Activated T-helper 1 cell treated with Interleukin-2 at 50 U/mL for 16 hours (primary cell): ENCODE data around the gene CACNA1E.

Experiments
- DNase-seq: peaks from one replicate; pipeline ENCODE4 v3.0.0-alpha.2; 2020; ENCODE audit warnings: low read depth

CACNA1E gene

GRCh38 chr1:181485287-181486097 is 2.2 kb downstream of the CACNA1E start:
- DNase-seq = no peak

GRCh38 chr1:181486098-181486420 is 2.7 kb downstream of the CACNA1E start:
- DNase-seq = no peak

- DNase-seq = no peak
Observed at GRCh38 chr1:181488866-181489265, 5.5 kb downstream of the CACNA1E start.

- no peak for DNase-seq
Observed at GRCh38 chr1:181490276-181490675, 7.0 kb downstream of the CACNA1E start.

GRCh38 chr1:181490740-181491712 is 7.7 kb downstream of the CACNA1E start:
- no peak for DNase-seq

- DNase-seq = no peak
Observed at GRCh38 chr1:181493166-181493565, 9.8 kb downstream of the CACNA1E start.

GRCh38 chr1:181493885-181494284 is 10.6 kb downstream of the CACNA1E start:
- no peak for DNase-seq

GRCh38 chr1:181496759-181497158 is 13.4 kb downstream of the CACNA1E start:
- DNase-seq = no peak

- DNase-seq = no peak
Observed at GRCh38 chr1:181497870-181498269, 14.6 kb downstream of the CACNA1E start.

- no peak for DNase-seq
Observed at GRCh38 chr1:181499825-181500224, 16.5 kb downstream of the CACNA1E start.

GRCh38 chr1:181500636-181501035 is 17.3 kb downstream of the CACNA1E start:
- no peak for DNase-seq

- DNase-seq = no peak
Observed at GRCh38 chr1:181501612-181502011, 18.3 kb downstream of the CACNA1E start.

GRCh38 chr1:181503171-181503810 is 20.0 kb downstream of the CACNA1E start:
- no peak for DNase-seq

GRCh38 chr1:181504399-181504842 is 21.1 kb downstream of the CACNA1E start:
- no peak for DNase-seq

GRCh38 chr1:181506563-181507353 is 23.4 kb downstream of the CACNA1E start:
- DNase-seq = no peak

GRCh38 chr1:181508486-181509165 is 25.3 kb downstream of the CACNA1E start:
- DNase-seq = no peak

- no peak for DNase-seq
Observed at GRCh38 chr1:181513786-181514297, 30.5 kb downstream of the CACNA1E start.

GRCh38 chr1:181514298-181515290 is 31.3 kb downstream of the CACNA1E start:
- no peak for DNase-seq

- DNase-seq = no peak
Observed at GRCh38 chr1:181516706-181517105, 33.4 kb downstream of the CACNA1E start.
